Panc1 (cell line): ENCODE data around the gene MEA1.

Experiments used
- POLR2AphosphoS5 ChIP-seq: IDR thresholded peaks from 2 replicates; pipeline ENCODE4 v1.6.1; 2012; ENCODE audit warnings: mild to moderate bottlenecking, low read depth, low read length, moderate library complexity
- TF ChIP-seq, protein P1 (sequence below): fragments of 450-650 bp; IDR thresholded peaks from 2 replicates; pipeline ENCODE4 v1.5.1; 2017; ENCODE audit warnings: mild to moderate bottlenecking

DNA sequence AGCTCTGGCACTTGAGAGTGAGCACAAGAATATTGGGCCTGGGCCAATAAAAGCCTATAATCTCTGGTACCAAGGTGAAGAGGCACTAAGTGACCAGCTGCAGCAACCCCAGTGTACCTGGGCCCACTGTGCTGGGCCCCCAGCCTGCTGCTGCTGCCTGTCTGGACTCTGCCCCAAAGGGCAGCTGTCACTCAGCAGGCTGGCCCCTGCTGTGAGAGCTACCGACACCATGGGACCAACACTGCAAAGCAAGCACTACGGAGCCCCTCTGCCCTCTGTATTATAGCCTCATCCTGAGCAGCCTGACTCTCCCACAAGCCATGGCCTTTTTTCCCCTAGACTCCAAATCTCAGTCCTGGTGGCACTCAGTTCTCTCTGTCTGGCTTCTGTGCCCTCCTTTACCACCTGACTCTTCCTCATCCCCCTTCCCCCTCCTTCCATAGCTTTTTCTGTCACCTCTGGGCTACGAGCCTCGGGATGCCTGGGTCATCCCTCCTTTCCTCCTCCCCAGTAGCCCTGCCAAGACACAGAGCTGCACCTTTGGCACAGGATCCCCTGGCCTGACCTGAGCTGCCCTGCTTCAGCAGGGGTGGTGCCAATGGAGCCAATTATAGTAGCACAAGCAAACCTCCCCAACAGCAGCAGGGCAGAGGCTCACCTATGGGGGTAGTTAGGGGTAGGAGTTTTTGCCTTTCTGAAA, 21.9 kb upstream of the MEA1 start:
- TF ChIP-seq, protein P1, sequence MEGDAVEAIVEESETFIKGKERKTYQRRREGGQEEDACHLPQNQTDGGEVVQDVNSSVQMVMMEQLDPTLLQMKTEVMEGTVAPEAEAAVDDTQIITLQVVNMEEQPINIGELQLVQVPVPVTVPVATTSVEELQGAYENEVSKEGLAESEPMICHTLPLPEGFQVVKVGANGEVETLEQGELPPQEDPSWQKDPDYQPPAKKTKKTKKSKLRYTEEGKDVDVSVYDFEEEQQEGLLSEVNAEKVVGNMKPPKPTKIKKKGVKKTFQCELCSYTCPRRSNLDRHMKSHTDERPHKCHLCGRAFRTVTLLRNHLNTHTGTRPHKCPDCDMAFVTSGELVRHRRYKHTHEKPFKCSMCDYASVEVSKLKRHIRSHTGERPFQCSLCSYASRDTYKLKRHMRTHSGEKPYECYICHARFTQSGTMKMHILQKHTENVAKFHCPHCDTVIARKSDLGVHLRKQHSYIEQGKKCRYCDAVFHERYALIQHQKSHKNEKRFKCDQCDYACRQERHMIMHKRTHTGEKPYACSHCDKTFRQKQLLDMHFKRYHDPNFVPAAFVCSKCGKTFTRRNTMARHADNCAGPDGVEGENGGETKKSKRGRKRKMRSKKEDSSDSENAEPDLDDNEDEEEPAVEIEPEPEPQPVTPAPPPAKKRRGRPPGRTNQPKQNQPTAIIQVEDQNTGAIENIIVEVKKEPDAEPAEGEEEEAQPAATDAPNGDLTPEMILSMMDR, result no peak
- no peak for TF ChIP-seq POLR2AphosphoS5
